ENCODE data around the gene SNX27. TPM values are rescaled to one million over a fixed set of nuclear protein-coding genes. Genes with fewer than 3 reads are reported as not detected.
"Not testable (repeated sequence)": the region's sequence is repeated elsewhere in the genome, so short reads cannot be mapped to it uniquely, and the experiment has no call there.

SNX27 gene
- total RNA-seq, 1 donor from 2014 or later, result 33.9 TPM

DNA sequence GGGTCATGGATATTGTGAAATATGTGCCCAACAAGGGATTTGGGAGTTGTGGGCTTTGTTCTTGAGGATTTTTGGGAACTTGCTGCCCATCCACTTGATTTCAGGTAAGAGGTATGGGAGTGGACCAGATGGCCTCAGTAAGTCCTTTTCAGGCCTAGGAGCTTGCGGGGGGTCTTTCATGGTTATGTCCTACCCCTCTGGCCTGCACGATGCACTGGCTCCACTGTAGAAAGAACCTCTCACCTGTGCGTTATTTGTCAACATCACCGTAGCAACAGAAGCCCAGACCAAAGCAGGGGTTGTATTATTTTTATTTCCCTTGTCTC is 118.1 kb downstream of the SNX27 start:
- TF ChIP-seq, protein P1, sequence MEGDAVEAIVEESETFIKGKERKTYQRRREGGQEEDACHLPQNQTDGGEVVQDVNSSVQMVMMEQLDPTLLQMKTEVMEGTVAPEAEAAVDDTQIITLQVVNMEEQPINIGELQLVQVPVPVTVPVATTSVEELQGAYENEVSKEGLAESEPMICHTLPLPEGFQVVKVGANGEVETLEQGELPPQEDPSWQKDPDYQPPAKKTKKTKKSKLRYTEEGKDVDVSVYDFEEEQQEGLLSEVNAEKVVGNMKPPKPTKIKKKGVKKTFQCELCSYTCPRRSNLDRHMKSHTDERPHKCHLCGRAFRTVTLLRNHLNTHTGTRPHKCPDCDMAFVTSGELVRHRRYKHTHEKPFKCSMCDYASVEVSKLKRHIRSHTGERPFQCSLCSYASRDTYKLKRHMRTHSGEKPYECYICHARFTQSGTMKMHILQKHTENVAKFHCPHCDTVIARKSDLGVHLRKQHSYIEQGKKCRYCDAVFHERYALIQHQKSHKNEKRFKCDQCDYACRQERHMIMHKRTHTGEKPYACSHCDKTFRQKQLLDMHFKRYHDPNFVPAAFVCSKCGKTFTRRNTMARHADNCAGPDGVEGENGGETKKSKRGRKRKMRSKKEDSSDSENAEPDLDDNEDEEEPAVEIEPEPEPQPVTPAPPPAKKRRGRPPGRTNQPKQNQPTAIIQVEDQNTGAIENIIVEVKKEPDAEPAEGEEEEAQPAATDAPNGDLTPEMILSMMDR (IDR thresholded peaks at IDR 0.05), result no peak
- H3K4me3 Mint-ChIP-seq (ENCODE audit: unreplicated experiment), result no peak overlapping the region
- no peaks in the 10 kb centered on the region for H3K36me3 Mint-ChIP-seq (ENCODE audit: unreplicated experiment)
- DNase-seq (ENCODE audit: extremely low spot score, unreplicated experiment), result no peak
- peaks cover 39% of the 10 kb centered on the region for H3K27me3 Mint-ChIP-seq (ENCODE audit: unreplicated experiment)
- no peak overlapping the region for H3K27ac Mint-ChIP-seq (ENCODE audit: unreplicated experiment)
- no peaks in the 10 kb centered on the region for H3K9me3 Mint-ChIP-seq (ENCODE audit: unreplicated experiment)
- peaks cover 7% of the 10 kb centered on the region for H3K4me1 Mint-ChIP-seq (ENCODE audit: unreplicated experiment)

DNA sequence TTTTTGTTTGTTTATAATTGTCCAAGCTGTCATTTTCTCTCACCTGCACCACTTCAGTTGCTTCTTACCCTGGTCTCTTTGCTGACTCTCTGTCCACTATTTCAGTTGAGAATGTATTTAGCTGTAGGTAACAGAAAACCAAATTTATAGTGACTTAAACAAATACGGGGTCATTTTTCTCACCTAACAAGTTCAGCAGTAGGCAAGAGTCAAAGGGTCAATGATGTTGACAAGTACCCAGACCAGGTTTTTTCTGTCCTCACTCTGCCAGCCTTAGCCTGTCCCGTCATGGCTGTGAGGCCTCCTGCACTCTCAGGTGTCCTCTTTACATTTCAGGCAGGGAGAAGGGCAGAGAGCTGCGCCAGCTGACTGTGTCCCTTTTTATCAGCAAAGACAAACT is 121.3 kb downstream of the SNX27 start:
- Mint-ChIP-seq H3K4me3 (ENCODE audit: unreplicated experiment) (no peak overlapping the region), H3K9me3 (ENCODE audit: unreplicated experiment) (peaks cover 6% of the 10 kb centered on the region), H3K4me1 (ENCODE audit: unreplicated experiment) (peaks cover 6% of the 10 kb centered on the region), H3K27me3 (ENCODE audit: unreplicated experiment) (peaks cover 18% of the 10 kb centered on the region), H3K36me3 (ENCODE audit: unreplicated experiment) (peaks cover 3% of the 10 kb centered on the region), H3K27ac (ENCODE audit: unreplicated experiment) (no peak overlapping the region)
- no peak for DNase-seq (ENCODE audit: extremely low spot score, unreplicated experiment)
- TF ChIP-seq, protein P1 (IDR thresholded peaks at IDR 0.05), result no peak

DNA sequence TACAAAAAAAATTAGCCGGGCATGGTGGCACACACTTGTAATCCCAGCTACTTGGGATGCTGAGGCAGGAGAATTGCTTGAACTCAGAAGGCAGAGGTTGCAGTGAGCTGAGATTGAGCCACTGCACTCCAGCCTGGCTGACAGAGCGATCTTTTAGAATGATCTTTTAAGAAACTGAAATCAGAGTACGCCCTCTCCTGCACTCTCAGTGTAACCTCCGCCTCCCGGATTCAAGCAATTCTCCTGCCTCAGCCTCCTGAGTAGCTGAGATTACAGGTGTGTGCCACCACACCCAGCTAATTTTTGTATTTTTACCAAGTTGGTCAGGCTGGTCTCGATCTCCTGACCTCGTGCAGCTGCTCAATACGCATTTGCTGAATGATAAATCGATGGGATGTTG is 122.1 kb downstream of the SNX27 start:
- not testable (repeated sequence) for H3K9me3 Mint-ChIP-seq (ENCODE audit: unreplicated experiment); H3K36me3 Mint-ChIP-seq (ENCODE audit: unreplicated experiment)

DNA sequence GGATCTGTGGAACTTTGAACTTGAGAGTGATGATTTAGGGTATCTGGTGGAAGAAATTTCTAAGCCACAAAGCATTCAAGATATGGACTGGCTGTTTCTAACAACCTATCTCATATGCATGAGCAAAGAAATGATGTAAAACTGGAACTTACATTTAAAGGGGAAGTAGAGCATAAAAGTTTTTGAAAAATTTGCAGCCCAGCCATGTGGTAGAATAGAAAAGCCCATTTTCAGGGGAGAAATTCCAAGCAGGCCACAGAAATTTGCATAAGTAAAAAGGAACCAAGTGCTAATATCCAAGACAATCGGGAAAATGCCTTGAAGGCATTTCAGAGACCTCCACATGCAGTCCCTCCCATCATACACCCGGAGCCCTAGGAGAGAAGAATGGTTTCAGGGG is 125.2 kb downstream of the SNX27 start:
- H3K4me3 Mint-ChIP-seq (ENCODE audit: unreplicated experiment), result no peak overlapping the region
- peaks cover 6% of the 10 kb centered on the region for H3K9me3 Mint-ChIP-seq (ENCODE audit: unreplicated experiment)
- TF ChIP-seq, protein P1 (IDR thresholded peaks at IDR 0.05), result no peak
- H3K27ac Mint-ChIP-seq (ENCODE audit: unreplicated experiment), result no peak overlapping the region
- DNase-seq (ENCODE audit: extremely low spot score, unreplicated experiment), result no peak
- H3K4me1 Mint-ChIP-seq (ENCODE audit: unreplicated experiment), result no peaks in the 10 kb centered on the region
- H3K27me3 Mint-ChIP-seq (ENCODE audit: unreplicated experiment), result peaks cover 22% of the 10 kb centered on the region
- H3K36me3 Mint-ChIP-seq (ENCODE audit: unreplicated experiment), result peaks cover 3% of the 10 kb centered on the region

More for the DNA sequence above, 122.1 kb downstream of the SNX27 start:
- H3K4me3 Mint-ChIP-seq (ENCODE audit: unreplicated experiment); DNase-seq (ENCODE audit: extremely low spot score, unreplicated experiment); H3K27ac Mint-ChIP-seq (ENCODE audit: unreplicated experiment); H3K4me1 Mint-ChIP-seq (ENCODE audit: unreplicated experiment): not testable (repeated sequence)
- H3K27me3 Mint-ChIP-seq (ENCODE audit: unreplicated experiment), result peaks cover 11% of the 10 kb centered on the region

DNA sequence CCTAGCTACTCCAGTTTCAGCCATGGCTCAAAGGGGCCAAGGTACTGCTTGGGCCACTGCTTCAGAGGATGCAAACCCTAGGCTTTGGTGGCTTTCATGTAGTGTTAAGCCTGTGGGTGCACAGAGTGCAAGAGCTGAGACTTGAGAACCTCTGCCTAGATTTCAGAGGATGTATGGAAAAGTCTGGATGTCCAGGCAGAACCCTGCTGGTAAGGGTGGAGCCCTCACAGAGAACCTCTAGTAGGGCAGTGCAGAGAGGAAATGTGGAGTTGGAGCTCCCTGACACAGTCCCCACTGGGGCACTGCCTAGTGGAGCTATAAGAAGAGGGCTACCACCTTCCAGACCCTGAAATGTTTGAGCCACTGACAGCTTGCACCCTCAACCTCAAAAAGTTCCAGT is 125.6 kb downstream of the SNX27 start:
- Mint-ChIP-seq H3K36me3 (ENCODE audit: unreplicated experiment) (peaks cover 3% of the 10 kb centered on the region), H3K27me3 (ENCODE audit: unreplicated experiment) (peaks cover 26% of the 10 kb centered on the region)
- TF ChIP-seq, protein P1 (IDR thresholded peaks at IDR 0.05), result no peak

More for the DNA sequence above, 125.6 kb downstream of the SNX27 start:
- H3K27ac Mint-ChIP-seq (ENCODE audit: unreplicated experiment), result no peak overlapping the region
- no peak for DNase-seq (ENCODE audit: extremely low spot score, unreplicated experiment)
- H3K4me3 Mint-ChIP-seq (ENCODE audit: unreplicated experiment), result no peak overlapping the region
- H3K4me1 Mint-ChIP-seq (ENCODE audit: unreplicated experiment), result no peaks in the 10 kb centered on the region
- H3K9me3 Mint-ChIP-seq (ENCODE audit: unreplicated experiment), result peaks cover 6% of the 10 kb centered on the region

All from osteocyte (in vitro differentiated cells).